ENCODE data around the gene FAM124A. TPM values are rescaled to one million over a fixed set of nuclear protein-coding genes. Genes with fewer than 3 reads are reported as not detected.
A peak's percentile ranks its signal among the peaks of the same experiment; 100 is the strongest.

The FAM124A gene
- total RNA-seq, 4 donors from 2014 or later, result 1.9 to 17.7 (median 2.7) TPM

DNA sequence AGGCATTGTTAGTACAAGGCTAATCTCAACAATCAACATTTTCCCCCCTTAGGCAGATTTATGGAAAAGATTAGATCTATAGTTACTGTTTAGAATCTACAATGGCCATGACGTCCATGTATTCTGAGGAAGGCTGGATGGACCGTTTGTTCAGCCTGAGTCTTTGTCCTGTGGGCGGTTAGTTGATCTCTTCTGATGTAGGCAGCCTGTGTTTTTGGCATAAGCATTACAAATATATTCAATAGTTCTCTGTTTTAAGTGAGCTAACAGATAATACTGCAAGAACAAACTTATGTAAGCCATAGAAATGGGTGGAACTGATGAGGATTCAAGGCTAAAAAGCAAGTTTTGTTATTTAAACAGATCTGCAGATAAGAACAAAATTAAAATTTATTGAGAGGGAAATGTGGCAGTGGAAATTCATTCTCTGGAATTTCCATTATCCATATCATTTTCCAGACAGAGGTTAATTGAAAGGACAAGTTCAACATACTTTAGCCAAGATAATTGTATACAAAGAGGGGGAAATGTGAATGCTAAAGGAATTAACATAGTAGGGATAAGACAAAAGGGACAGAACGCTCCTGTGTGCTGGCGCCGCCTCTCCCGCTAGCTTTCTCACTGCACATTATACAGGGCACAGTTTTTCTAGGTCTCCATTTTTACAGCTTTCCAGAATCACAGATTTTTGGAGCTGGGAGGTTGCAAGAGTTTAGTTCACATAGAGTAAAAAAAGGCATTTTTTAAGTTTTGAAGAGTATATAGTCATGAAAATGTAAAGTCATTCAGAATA is 48.6 kb downstream of the FAM124A start:
- no peak overlapping the region for H3K4me3 ChIP-seq
- no peaks in the 10 kb centered on the region for H3K9me3 ChIP-seq
- DNase-seq, result no peak
- no peaks in the 10 kb centered on the region for H3K27me3 ChIP-seq
- TF ChIP-seq POLR2AphosphoS5 (IDR thresholded peaks at IDR 0.05), result no peak
- no peak for TF ChIP-seq EP300 (IDR thresholded peaks at IDR 0.05; ENCODE audit: low read depth)
- no peak for TF ChIP-seq POLR2A (IDR thresholded peaks at IDR 0.05)
- H3K4me1 ChIP-seq, result peaks cover 0 to 4% (median 0%) of the 10 kb centered on the region in 4 donors
- intact Hi-C loops (cut with DNase I; ENCODE audit: low total_unique reads) (no loop called here), in situ Hi-C loops (cut with MboI; ENCODE audit: low pct_ligation_motif_present in 1 of 4, low pct_unique_long_range_greater_than_20kb in 1 of 4, low sequenced_read_pairs in 3 of 4) (no loop called here)
- WGBS, 2 donors (ENCODE audit: low coverage in 1 of 2), result 82 to 94% methylated on average over 4 to 7 of the region's 7 CpGs
- H3K36me3 ChIP-seq, result no peaks in the 10 kb centered on the region
- H3K27ac ChIP-seq, result no peak overlapping the region

DNA sequence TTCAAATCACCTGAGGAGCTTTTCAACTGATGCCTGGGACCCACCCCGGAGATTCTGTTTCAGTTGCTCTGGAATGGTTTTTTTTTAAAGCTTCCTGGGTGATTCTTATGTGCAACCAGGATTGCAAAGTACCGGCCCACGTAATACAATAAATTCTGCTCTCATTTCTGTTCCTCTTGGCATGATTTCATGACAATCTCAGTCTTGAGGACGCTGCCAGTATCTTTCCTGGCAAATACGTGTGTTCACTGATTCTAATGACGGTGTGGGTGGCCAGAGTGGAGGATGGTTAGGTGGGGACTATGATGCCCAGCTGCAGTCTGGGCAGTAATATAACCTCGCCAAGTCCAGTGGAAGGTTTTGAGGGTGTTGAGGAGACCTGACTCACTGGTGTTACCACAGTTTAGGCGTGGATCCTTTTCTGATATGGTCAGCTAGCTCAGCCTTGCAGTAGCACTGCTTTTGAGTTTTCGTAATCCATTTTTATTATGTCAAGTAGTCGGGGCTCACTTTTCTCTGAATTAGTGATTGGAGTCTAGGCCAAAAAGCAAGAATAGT is 49.4 kb downstream of the FAM124A start:
- Histone ChIP-seq H3K27ac (no peak overlapping the region), H3K9me3 (no peaks in the 10 kb centered on the region), H3K36me3 (no peaks in the 10 kb centered on the region), H3K4me1 (peaks cover 0 to 8% (median under 1%) of the 10 kb centered on the region in 4 donors), H3K27me3 (no peaks in the 10 kb centered on the region), H3K4me3 (no peak overlapping the region)
- intact Hi-C loops (cut with DNase I; ENCODE audit: low total_unique reads) (no loop called here), in situ Hi-C loops (cut with MboI; ENCODE audit: low pct_ligation_motif_present in 1 of 4, low pct_unique_long_range_greater_than_20kb in 1 of 4, low sequenced_read_pairs in 3 of 4) (no loop called here)
- no peak for DNase-seq
- no peak for TF ChIP-seq POLR2A (IDR thresholded peaks at IDR 0.05)
- peak; percentile 16 for TF ChIP-seq EP300 (IDR thresholded peaks at IDR 0.05; ENCODE audit: low read depth)
- WGBS, 2 donors (ENCODE audit: low coverage in 1 of 2), result 72 to 76% methylated on average over 7 to 10 of the region's 10 CpGs

DNA sequence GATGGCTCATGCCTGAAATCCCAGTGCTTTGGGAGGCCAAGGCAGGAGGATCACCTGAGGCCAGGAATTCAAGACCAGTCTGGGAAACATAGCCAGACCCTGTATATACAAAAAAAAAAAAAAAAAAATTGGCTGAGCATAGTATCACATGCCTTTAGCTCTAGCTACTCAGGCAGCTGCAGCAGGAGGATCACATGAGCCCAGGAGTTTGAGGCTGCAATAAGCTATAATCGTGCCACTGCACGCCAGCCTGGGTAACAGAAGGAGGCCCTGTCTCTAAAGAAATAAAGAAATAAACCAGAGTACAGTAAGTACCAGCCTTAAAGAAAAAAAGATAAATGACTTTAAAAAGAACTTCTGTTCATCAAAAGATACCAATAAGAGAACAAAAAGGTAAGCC is 52.9 kb downstream of the FAM124A start:
- in situ Hi-C loops (cut with MboI; ENCODE audit: low pct_ligation_motif_present in 1 of 4, low pct_unique_long_range_greater_than_20kb in 1 of 4, low sequenced_read_pairs in 3 of 4), result no loop called here
- Histone ChIP-seq H3K4me1 (peaks cover 0 to 11% (median 7%) of the 10 kb centered on the region in 4 donors), H3K27me3 (no peaks in the 10 kb centered on the region), H3K4me3 (no peak overlapping the region), H3K27ac (peak overlapping the region in 2 of 4 donors; percentile 26 to 33), H3K36me3 (no peaks in the 10 kb centered on the region), H3K9me3 (no peaks in the 10 kb centered on the region)
- no peak for DNase-seq
- 45 to 54% methylated on average over 2 of the region's 2 CpGs for WGBS, 2 donors (ENCODE audit: low coverage in 1 of 2)
- TF ChIP-seq, protein P1, sequence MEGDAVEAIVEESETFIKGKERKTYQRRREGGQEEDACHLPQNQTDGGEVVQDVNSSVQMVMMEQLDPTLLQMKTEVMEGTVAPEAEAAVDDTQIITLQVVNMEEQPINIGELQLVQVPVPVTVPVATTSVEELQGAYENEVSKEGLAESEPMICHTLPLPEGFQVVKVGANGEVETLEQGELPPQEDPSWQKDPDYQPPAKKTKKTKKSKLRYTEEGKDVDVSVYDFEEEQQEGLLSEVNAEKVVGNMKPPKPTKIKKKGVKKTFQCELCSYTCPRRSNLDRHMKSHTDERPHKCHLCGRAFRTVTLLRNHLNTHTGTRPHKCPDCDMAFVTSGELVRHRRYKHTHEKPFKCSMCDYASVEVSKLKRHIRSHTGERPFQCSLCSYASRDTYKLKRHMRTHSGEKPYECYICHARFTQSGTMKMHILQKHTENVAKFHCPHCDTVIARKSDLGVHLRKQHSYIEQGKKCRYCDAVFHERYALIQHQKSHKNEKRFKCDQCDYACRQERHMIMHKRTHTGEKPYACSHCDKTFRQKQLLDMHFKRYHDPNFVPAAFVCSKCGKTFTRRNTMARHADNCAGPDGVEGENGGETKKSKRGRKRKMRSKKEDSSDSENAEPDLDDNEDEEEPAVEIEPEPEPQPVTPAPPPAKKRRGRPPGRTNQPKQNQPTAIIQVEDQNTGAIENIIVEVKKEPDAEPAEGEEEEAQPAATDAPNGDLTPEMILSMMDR (IDR thresholded peaks at IDR 0.05), result no peak
- TF ChIP-seq POLR2A (IDR thresholded peaks at IDR 0.05) (no peak), EP300 (IDR thresholded peaks at IDR 0.05; ENCODE audit: low read depth) (no peak), POLR2AphosphoS5 (IDR thresholded peaks at IDR 0.05) (no peak)
- intact Hi-C loops (cut with DNase I; ENCODE audit: low total_unique reads), result loop anchor here (5.0 kb wide), 1 partner anchor 53 kb away; the partner anchor contains the start of gene FAM124A

GRCh38 chr13:51276636-51277035 is 54.4 kb downstream of the FAM124A start:
- Histone ChIP-seq H3K4me3 (no peak overlapping the region), H3K4me1 (peaks cover 0 to 11% (median 7%) of the 10 kb centered on the region in 4 donors), H3K27ac (peak overlapping the region in 2 of 4 donors; percentile 26 to 41), H3K9me3 (no peaks in the 10 kb centered on the region), H3K36me3 (no peaks in the 10 kb centered on the region), H3K27me3 (no peaks in the 10 kb centered on the region)
- DNase-seq, result peak; percentile 31
- intact Hi-C loops (cut with DNase I; ENCODE audit: low total_unique reads) (loop anchor here (5.0 kb wide), 1 partner anchor 54 kb away; the partner anchor contains the start of gene FAM124A), in situ Hi-C loops (cut with MboI; ENCODE audit: low pct_ligation_motif_present in 1 of 4, low pct_unique_long_range_greater_than_20kb in 1 of 4, low sequenced_read_pairs in 3 of 4) (no loop called here)
- no peak for TF ChIP-seq EP300 (IDR thresholded peaks at IDR 0.05; ENCODE audit: low read depth)
- TF ChIP-seq, protein P1 (IDR thresholded peaks at IDR 0.05), result no peak
- TF ChIP-seq POLR2A (IDR thresholded peaks at IDR 0.05), result no peak
- TF ChIP-seq POLR2AphosphoS5 (IDR thresholded peaks at IDR 0.05), result no peak
- WGBS, 2 donors (ENCODE audit: low coverage in 1 of 2), result 36 to 63% methylated on average over 4 of the region's 4 CpGs

- no peaks in the 10 kb centered on the region for H3K27me3 ChIP-seq
- no peaks in the 10 kb centered on the region for H3K9me3 ChIP-seq
- H3K27ac ChIP-seq, result peak overlapping the region in 3 of 4 donors; percentile 47 to 58 (median 56)
- 45 to 66% methylated on average over 4 of the region's 4 CpGs for WGBS, 2 donors (ENCODE audit: low coverage in 1 of 2)
- in situ Hi-C loops (cut with MboI; ENCODE audit: low pct_ligation_motif_present in 1 of 4, low pct_unique_long_range_greater_than_20kb in 1 of 4, low sequenced_read_pairs in 3 of 4) (no loop called here), intact Hi-C loops (cut with DNase I; ENCODE audit: low total_unique reads) (loop anchor here (5.0 kb wide), 1 partner anchor 56 kb away; the partner anchor contains the start of gene FAM124A)
- TF ChIP-seq EP300 (IDR thresholded peaks at IDR 0.05; ENCODE audit: low read depth), result no peak
- TF ChIP-seq POLR2AphosphoS5 (IDR thresholded peaks at IDR 0.05), result peak in 1 of 3 donors; percentile 44
- no peak overlapping the region for H3K4me3 ChIP-seq
- no peaks in the 10 kb centered on the region for H3K36me3 ChIP-seq
- peaks cover 0 to 11% (median 7%) of the 10 kb centered on the region in 4 donors for H3K4me1 ChIP-seq
- no peak for DNase-seq
These were observed 55.7 kb downstream of the FAM124A start for GRCh38 chr13:51277928-51278327.

Data from transverse colon (tissue), 4 donors.